Heart right ventricle (tissue), 16 donors: ENCODE results near the gene ACTN1. TPM values are rescaled to one million over a fixed set of nuclear protein-coding genes. Genes with fewer than 3 reads are reported as not detected.

ENCODE experiments used
- ATAC-seq, 8 donors: fragments of 200-7000 bp; cut with Tn5 transposase; one replicate each; pipeline ENCODE4 v1.9.1; 2020; ENCODE audit warnings: mild to moderate bottlenecking in 8 of 8, moderate library complexity in 8 of 8, moderate number of reproducible peaks in 1 of 8
- DNase-seq, 2 donors: peaks; one replicate each; pipeline ENCODE4 v3.0.0-alpha.2; 2020
- H3K27ac ChIP-seq, 10 donors: fragments of 200-600 bp; sonication (generic) in 2 of 10; one replicate each; pipeline versions ENCODE4 v1.5.0 to v1.8.0; 2020 to 2022; ENCODE audit warnings: mild to moderate bottlenecking in 3 of 10
- H3K27me3 ChIP-seq, 7 donors: fragments of 200-600 bp; one replicate each; pipeline ENCODE4 v1.8.0; 2021 to 2022; ENCODE audit warnings: mild to moderate bottlenecking in 2 of 7
- H3K36me3 ChIP-seq, 9 donors: fragments of 200-600 bp; sonication (generic) in 1 of 9; one replicate each; pipeline versions ENCODE4 v1.5.0 to v1.8.0; 2020 to 2022; ENCODE audit warnings: mild to moderate bottlenecking in 2 of 9
- H3K4me1 ChIP-seq, 9 donors: fragments of 200-600 bp; sonication (generic) in 1 of 9; one replicate each; pipeline versions ENCODE4 v1.5.0 to v1.8.0; 2020 to 2022; ENCODE audit warnings: mild to moderate bottlenecking in 4 of 9
- H3K4me3 ChIP-seq, 10 donors: fragments of 200-600 bp; sonication (generic) in 2 of 10; one replicate each; pipeline versions ENCODE4 v1.5.0 to v1.8.0; 2020 to 2022; ENCODE audit warnings: mild to moderate bottlenecking in 7 of 10, moderate library complexity in 2 of 10
- H3K9me3 ChIP-seq, 11 donors: fragments of 200-600 bp in 10 of 11; sonication (generic) in 2 of 11; one replicate each; pipeline versions ENCODE4 v1.5.0 to v1.8.0; 2013 to 2022; ENCODE audit warnings: mild to moderate bottlenecking in 2 of 11, control low read depth in 1 of 11, moderate library complexity in 1 of 11
- CTCF ChIP-seq, 9 donors: fragments of 200-600 bp; sonication (generic) in 2 of 9; IDR thresholded peaks; one replicate each; pipeline versions ENCODE4 v1.5.0 to v1.8.0; 2021 to 2022; ENCODE audit warnings: antibody characterized with exemption in 9 of 9, mild to moderate bottlenecking in 5 of 9, moderate library complexity in 1 of 9
- WGBS, 2 donors: extraction: QIAGEN DNeasy Blood & Tissue Kit; methylation state at CpG; one replicate each; pipeline ENCODE4 v1.1.7; 2013; ENCODE audit warnings: inconsistent platforms in 1 of 2; 5-methylcytosine and 5-hydroxymethylcytosine counted together
- intact Hi-C, 10 donors: fragments of 100-400 bp; cut with DNase I; formaldehyde crosslinking; loops; one replicate each; pipeline versions ENCODE4 v1.11.1 to v1.14.2; 2022
- polyA plus RNA-seq, 2 donors: library from polyadenylated mRNA; stranded (reverse); fragments of 200-250 nt; gene quantifications; one replicate each; pipeline ENCODE4 v1.2.3, GENCODE V29; 2013
- total RNA-seq, 10 donors: library from RNA; stranded (reverse); fragmentation: NEBNext Ultra II Directional in 3 of 10; extraction: Animal tissue kit (Norgen Biotek cat#: 25700) in 3 of 10; gene quantifications; one replicate each; pipeline versions ENCODE4 v1.2.1 to v1.2.4, GENCODE V29; 2021 to 2023
- donor health status: Arrhythmogenic right ventricular cardiomyopathy.
- donor health status: ischemic (EF 13 %, LVEDD 7.1; RV severe dilation, severe dysfunction).
- donor health status: healthy with polysubstance abuse.
- donor health status: DM: no; HTN: yes; CAD: no.
- donor health status: DM: no; HTN: no; CAD: no.
- donor health status: ischemic (EF 25% LVEDD 6.9; RV normal size, moderate dysfunction).
- donor health status: ischemic (EF 25% LVEDD 5.7; RV mildly dilated, moderate dysfunction).
- donor health status: healthy.
- donor health status: DM: yes; HTN: yes; CAD: no.
- donor health status: Ischemic cardiomyopathy.
- donor health status: ischemic (EF 35%, LVEDD 5.7; RV mildly dilated, moderate dysfunction).
- donor health status: nonischemic (EF 11% LVEDD 7.7; RV severe dilation, severe dysfunction).
- donor health status: DM: yes; HTN: yes; CAD: no.
- donor health status: PGD.
- donor health status: ischemic (EF 29% LVEDD 5.4; RV normal size, mild dysfunction).
- donor health status: nonischemic (EF 23%, LVEDD 6.1; RV moderate dilation, normal function).

The ACTN1 gene
- total and polyA plus RNA-seq, 12 donors, result 67.2 to 235 (median 104) TPM

- Histone ChIP-seq H3K36me3 (peaks cover 0 to 4% (median 0%) of the 10 kb centered on the region in 9 donors), H3K27me3 (no peaks in the 10 kb centered on the region), H3K27ac (no peak overlapping the region), H3K9me3 (peaks cover 0 to 15% (median 11%) of the 10 kb centered on the region in 11 donors), H3K4me3 (no peak overlapping the region), H3K4me1 (peaks cover 0 to 3% (median 0%) of the 10 kb centered on the region in 9 donors)
- 79 to 87% methylated on average over 6 of the region's 6 CpGs for WGBS, 2 donors
- no peak for TF ChIP-seq CTCF (IDR thresholded peaks at IDR 0.05)
- ATAC-seq (peak in 1 of 8 donors; percentile 49), DNase-seq (no peak)
- intact Hi-C loops, result loop anchor here in 8 of 10 donors (5.0 to 10.0 kb wide), 5 partner anchors 138 to 243 kb away; no protein-coding TSS in a partner anchor
Measured at GRCh38 chr14:68864361-68864750, 114.7 kb downstream of the ACTN1 start.

GRCh38 chr14:68863610-68864360, 115.3 kb downstream of the ACTN1 start:
- ATAC-seq, result peak in 1 of 8 donors; percentile 7
- DNase-seq, result no peak
- Histone ChIP-seq H3K4me1 (peaks cover 0 to 3% (median 0%) of the 10 kb centered on the region in 9 donors), H3K36me3 (peaks cover 0 to 4% (median 0%) of the 10 kb centered on the region in 9 donors), H3K4me3 (no peak overlapping the region), H3K27me3 (no peaks in the 10 kb centered on the region), H3K27ac (no peak overlapping the region), H3K9me3 (peaks cover 0 to 15% (median 11%) of the 10 kb centered on the region in 11 donors)
- intact Hi-C loops, result loop anchor here (1.0 to 10.0 kb wide), 7 partner anchors 139 to 244 kb away; no protein-coding TSS in a partner anchor
- TF ChIP-seq CTCF (IDR thresholded peaks at IDR 0.05), result no peak
- WGBS, 2 donors, result 82 to 83% methylated on average over 12 to 13 of the region's 13 CpGs

GRCh38 chr14:68862954-68863594, 116.0 kb downstream of the ACTN1 start:
- peaks cover 0 to 3% (median 0%) of the 10 kb centered on the region in 9 donors for H3K4me1 ChIP-seq
- intact Hi-C loops, result loop anchor here (1.0 to 10.0 kb wide), 7 partner anchors 139 to 244 kb away; no protein-coding TSS in a partner anchor
- 0 to 2% methylated on average over 2 of the region's 2 CpGs for WGBS, 2 donors
- peak; percentile 54 to 84 (median 80) for TF ChIP-seq CTCF (IDR thresholded peaks at IDR 0.05)
- DNase-seq (peak; percentile 75 to 82), ATAC-seq (peak; percentile 33 to 87 (median 78))
- H3K9me3 ChIP-seq, result peaks cover 0 to 15% (median 11%) of the 10 kb centered on the region in 11 donors
- no peaks in the 10 kb centered on the region for H3K27me3 ChIP-seq
- no peak overlapping the region for H3K4me3 ChIP-seq
- H3K36me3 ChIP-seq, result peaks cover 0 to 4% (median 0%) of the 10 kb centered on the region in 9 donors
- no peak overlapping the region for H3K27ac ChIP-seq

GRCh38 chr14:68860771-68861170, 118.3 kb downstream of the ACTN1 start:
- no peak for ATAC-seq
- intact Hi-C loops, result loop anchor here in 8 of 10 donors (5.0 to 10.0 kb wide), 5 partner anchors 142 to 247 kb away; no protein-coding TSS in a partner anchor
- Histone ChIP-seq H3K9me3 (peaks cover 0 to 14% (median 10%) of the 10 kb centered on the region in 11 donors), H3K27me3 (no peaks in the 10 kb centered on the region), H3K4me3 (no peak overlapping the region), H3K36me3 (peaks cover 0 to 3% (median 0%) of the 10 kb centered on the region in 9 donors), H3K4me1 (peaks cover 0 to 3% (median 0%) of the 10 kb centered on the region in 9 donors), H3K27ac (no peak overlapping the region)
- TF ChIP-seq CTCF (IDR thresholded peaks at IDR 0.05), result no peak
- 85 to 96% methylated on average over 5 of the region's 5 CpGs for WGBS, 2 donors
- no peak for DNase-seq
